Activated CD4-positive, alpha-beta T cell treated with anti-CD3 and anti-CD28 coated beads, Interleukin-2, amount 50 U/mL, for 1 hour (primary cell): ENCODE data around the gene PLEKHM1.
"Not testable (repeated sequence)": the region's sequence is repeated elsewhere in the genome, so short reads cannot be mapped to it uniquely, and the experiment has no call there.

Experiments
- DNase-seq: peaks from one replicate; pipeline ENCODE4 v3.0.0-alpha.2; 2020

PLEKHM1 gene

DNA sequence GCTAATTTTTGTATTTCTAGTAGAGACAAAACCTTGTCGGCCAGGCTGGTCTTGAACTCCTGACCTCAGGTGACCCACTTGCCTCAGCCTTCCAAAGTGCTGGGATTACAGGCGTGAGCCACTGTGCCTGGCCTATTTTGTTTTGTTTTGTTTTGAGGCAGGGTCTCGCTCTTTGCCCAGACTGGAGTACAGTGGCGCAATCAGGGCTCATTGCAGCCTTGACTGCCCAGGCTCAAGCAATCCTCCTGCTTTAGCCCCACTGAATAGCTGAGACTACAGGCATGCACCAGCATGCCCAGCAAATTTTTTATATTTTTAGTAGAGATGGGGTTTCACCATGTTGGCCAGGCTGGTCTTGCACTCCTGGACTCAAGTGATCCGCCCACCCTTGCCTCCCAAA, 30.1 kb downstream of the PLEKHM1 start:
- DNase-seq: not testable (repeated sequence)

DNA sequence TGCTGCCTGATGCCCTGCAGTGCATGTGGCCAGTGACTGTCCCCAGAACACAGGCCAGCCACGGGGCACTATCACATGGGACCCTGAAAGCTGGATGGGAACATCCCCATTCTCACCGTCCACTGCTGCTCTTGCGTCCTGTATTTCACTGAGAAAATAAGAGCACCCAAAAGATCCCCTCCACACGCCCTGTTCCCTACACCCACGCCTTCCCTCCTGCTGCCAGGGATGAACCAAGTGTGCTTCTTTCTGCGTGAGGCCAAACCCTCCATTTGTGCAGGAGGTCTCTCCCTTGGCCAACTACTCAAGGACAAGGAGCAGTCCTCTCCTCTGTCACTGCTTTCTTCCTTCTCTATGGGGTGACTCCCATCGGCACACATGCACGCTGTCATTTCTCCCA, 36.2 kb downstream of the PLEKHM1 start:
- DNase-seq: not testable (repeated sequence)

DNA sequence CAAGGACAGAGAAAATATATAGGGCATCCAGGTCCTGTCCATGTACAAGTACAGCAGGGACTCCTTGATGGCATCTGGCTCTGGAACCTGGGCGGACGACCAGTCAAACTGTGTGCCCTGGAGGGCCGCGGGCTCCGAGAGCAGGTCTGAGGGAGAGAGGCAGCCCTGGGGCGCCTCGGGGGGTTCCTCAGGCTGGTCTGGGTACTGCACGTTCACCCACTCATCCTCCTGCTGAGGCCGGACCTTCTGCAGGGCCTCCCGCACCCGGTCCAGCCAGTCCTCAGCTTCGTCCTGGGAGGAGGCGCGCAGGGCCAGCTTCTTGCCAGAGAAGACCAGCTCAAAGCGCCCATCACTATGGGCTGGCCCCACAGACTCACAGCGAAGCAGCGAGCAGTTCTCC, 36.8 kb downstream of the PLEKHM1 start:
- not testable (repeated sequence) for DNase-seq

DNA sequence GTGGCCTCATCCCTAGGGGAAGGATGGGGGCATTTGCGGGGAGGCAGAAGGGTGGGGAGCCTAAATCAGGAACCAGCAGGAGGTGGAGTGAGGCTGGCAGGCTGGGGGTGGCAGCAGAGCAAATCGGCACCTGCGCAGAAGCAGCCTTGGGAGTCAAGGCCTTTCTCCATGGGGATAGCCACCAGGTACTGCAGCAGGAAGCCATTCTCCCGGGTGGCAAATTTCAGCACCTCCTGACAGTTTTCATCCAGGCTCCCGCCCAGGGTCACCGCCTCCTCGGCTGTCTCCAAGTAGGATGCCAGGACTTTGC, 37.3 kb downstream of the PLEKHM1 start:
- not testable (repeated sequence) for DNase-seq

DNA sequence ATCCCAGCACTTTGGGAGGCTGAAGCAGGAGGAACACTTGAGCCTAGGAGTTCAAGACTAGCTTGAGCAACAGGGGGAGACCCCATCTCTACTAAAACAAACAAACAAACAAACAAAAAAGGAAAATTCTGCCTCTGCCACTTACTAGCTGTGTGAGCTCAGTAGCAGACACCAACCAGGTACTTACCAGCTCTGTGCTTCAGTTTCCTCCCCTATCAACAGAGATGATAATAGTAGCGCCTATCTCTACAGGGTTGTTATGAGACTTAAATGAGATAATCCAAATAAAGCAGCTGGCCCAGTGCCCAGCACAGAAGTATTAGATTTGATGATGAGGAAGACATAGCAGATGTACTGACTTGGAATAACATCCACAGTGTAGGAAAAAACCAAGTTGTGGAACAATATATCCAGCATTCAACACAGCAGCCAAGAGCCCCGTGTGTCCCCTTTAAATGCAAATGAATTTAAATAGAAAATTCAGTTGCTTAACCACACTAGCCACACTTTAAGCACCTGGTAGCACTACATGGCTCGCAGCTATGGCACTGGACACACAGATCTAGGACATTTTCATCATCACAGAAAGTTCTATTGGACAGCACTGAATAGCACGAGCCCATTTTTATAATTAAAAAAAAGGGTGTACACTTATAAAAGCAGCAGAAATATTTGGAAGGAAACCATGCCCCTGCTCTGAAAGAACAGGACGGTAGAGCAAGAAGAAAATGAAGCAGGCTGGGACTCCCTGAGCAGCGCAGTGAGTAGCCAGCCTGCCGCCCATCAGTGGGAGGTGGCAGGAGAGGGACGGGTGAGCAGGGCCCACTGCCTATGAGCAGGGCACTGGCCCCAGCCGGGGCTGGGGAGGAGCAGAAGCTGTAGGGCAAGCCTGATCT, 37.9 kb downstream of the PLEKHM1 start:
- DNase-seq: not testable (repeated sequence)

GRCh38 chr17:45451660-45452059, 38.9 kb downstream of the PLEKHM1 start:
- DNase-seq: not testable (repeated sequence)

- no peak for DNase-seq
Observed at GRCh38 chr17:45451131-45451530, 39.4 kb downstream of the PLEKHM1 start.

DNA sequence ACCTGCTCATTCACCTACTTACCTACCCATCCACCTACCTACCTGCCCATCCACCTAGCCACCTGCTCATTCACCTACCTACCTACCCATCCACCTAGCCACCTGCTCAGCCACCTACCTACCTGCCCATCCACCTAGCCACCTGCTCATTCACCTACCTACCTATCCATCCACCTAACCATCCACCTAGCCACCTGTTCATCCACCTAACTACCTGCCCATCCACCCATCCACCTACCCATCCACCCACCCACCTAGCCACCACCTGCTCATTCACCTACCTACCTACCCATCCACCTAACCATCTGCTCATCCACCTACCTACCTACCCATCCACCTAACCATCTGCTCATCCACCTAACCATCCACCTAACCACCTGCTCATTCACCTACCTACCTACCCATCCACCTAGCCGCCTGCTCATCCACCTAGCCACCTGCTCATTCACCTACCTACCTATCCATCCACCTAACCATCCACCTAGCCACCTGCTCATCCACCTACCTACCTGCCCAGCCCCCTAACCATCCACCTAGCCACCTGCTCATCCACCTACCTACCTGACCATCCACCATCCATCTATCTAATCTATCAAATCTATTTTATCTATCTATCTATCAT, 40.7 kb downstream of the PLEKHM1 start:
- DNase-seq: not testable (repeated sequence)

DNA sequence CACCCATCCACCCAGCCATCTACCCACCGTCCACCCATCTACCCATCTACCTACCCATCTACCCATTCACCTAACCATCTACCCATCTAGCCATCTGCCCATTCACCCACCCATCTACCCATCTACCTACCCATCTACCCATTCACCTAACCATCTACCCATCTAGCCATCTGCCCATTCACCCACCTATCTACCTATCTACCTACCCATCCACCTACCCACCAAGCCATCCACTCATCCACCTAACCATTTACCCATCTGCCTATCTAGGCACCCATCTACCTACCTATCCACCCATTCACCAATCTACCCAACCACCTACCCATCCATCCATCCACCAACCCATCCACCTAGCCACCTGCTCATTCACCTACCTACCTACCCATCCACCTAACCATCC, 41.3 kb downstream of the PLEKHM1 start:
- not testable (repeated sequence) for DNase-seq

- DNase-seq: not testable (repeated sequence)
Observed at GRCh38 chr17:45448483-45448882, 42.0 kb downstream of the PLEKHM1 start.

GRCh38 chr17:45448066-45448465, 42.5 kb downstream of the PLEKHM1 start:
- DNase-seq: not testable (repeated sequence)

- not testable (repeated sequence) for DNase-seq
Observed at GRCh38 chr17:45447650-45448049, 42.9 kb downstream of the PLEKHM1 start.

- not testable (repeated sequence) for DNase-seq
Observed at GRCh38 chr17:45446872-45447625, 43.5 kb downstream of the PLEKHM1 start.

DNA sequence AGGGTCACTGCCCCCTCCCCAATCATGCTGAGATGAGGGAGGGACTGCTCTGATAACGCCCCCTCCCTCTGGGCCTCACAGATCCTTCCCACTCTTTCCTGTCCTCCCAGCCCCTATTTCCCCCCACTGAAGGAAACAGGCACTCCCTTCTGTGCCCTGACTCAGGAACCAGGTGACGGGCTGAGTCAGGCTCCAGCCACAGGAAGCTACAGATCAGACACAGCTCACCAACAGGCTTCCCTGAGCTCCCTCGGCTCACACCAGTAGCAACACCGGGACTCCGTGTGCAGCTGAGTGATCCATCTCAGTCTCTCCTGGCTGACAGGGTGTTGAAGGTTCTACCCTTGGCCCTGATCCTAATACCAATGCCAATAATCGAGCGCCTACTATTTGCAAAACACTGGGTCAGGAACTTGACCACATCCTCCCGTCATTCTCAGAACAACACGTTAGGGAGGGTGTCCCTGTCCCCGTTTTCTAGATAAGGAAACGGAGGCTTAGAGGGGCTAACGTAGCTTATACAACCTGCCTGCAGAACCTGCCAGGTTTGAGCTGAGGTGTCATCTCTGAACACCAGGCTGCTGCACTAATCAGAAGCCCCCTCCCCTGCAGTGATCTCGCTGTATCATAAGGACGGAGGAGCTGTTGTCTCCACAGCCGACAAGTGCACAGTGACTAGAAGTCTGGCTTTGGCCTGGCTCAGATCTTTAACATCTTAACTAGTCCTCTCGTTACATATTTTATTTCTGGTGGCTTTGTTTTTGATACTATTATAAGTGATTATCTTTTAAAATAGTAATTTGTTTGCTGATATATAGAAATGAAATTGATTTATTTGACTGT, 44.4 kb downstream of the PLEKHM1 start:
- not testable (repeated sequence) for DNase-seq

GRCh38 chr17:45444856-45445820, 45.4 kb downstream of the PLEKHM1 start:
- not testable (repeated sequence) for DNase-seq

DNA sequence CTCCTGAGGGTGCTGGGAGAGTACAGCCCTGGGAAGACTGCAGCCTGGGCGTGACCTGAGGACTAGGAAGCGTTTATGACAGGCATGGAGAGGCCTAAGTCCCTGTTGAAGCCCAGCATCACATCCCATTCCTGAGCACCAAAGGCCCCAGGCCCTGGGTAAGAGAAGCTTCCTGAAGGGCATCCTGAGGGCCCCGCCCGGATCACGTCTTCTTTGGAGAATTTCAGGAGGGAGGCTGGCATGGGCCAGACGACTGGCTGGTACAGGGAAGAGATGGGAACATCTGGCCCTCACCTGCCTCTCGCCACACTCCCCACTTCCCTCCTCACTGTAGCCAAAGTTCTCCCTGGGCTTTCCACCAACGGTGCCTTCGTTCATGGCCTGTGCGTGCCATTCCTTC, 46.2 kb downstream of the PLEKHM1 start:
- DNase-seq: not testable (repeated sequence)

DNA sequence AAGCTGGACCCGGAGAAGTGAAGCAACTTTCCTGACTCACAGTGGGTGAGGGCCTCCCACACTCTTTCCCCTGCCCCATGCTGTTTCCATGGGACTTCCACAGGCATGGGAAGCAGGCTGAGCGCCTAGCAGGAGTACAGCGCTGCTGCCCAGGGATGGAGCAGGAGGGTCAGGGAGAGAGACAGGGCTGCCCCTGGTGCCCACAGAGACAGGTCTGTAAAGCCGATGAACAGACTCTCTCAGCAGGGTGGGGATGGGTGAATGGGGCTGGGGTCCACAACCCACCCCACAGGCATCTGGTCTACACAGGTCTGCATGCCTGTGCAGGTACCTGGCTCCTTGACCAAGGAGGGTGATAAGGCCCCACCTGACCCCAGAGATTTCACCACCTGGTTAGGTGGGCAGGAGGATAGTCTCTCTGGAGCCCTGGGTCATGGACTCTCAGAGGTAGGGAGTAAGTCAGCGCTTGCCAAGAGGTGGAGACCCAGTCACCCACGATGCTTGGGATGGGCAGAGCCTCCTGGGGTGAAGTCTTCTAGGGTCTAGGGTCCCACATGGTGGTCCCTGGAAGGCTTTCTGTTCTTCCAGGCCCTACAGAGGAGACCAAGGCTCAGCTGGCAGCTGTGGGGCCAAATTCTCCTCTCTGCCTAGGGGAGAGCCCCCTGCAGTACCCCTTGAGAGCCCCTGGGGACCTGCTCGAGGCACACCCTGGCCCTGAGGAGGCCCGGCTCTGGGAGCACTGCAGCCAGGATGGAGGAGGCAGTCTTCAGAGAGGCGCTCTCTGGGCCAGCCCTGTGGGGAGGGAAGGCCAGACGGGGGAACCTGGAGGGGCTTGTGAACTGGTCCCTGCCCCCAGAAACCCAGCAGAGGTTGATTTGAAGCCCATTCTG, 46.9 kb downstream of the PLEKHM1 start:
- DNase-seq: not testable (repeated sequence)

GRCh38 chr17:45441526-45442310, 48.8 kb downstream of the PLEKHM1 start:
- DNase-seq: no peak

DNA sequence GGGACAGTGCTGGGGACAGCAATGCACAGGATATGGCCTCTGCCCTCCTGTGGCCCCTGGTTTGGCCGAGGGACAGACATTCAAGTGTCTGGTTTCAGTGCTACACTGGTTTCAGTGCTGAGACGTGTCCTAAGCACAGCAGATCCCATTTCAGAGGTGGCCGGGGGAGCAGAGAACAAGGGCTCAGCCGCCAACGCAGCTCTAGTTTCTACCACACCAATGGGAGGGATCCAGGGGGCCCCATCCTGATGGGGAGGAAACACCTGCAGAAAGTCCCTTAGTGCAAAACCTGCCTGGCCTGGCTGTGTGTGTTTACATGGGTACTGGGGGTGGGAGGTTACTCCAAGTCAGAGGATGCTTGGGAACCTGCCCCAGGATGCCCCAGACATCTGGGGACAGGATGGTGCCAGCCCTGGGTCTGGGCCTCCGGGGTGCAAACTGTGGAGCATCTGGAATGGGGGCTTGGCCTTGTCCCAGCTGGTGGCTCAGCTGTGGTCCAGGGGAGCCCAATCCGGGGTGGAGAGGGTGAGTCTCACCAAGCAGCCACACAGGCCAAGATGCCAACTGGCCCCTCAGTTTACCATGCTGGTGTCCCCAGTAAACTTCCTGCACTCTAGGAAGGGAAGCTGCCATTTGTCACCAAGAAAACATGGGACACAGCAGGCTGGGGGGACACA, 49.5 kb downstream of the PLEKHM1 start:
- not testable (repeated sequence) for DNase-seq
